NCI-H2171 (cell line): ENCODE data around the gene PAQR7.
"Not testable (repeated sequence)": the region's sequence is repeated elsewhere in the genome, so short reads cannot be mapped to it uniquely, and the experiment has no call there.

Experiments
- DNase-seq: peaks from one replicate; lab custom pipeline; 2025; lab: John Stamatoyannopoulos, UW

PAQR7 gene

GRCh38 chr1:25844536-25845337 lies 30.8 kb downstream of the PAQR7 start:
- no peak for DNase-seq

- DNase-seq = no peak
Measured at GRCh38 chr1:25843483-25843882, 32.0 kb downstream of the PAQR7 start.

DNA sequence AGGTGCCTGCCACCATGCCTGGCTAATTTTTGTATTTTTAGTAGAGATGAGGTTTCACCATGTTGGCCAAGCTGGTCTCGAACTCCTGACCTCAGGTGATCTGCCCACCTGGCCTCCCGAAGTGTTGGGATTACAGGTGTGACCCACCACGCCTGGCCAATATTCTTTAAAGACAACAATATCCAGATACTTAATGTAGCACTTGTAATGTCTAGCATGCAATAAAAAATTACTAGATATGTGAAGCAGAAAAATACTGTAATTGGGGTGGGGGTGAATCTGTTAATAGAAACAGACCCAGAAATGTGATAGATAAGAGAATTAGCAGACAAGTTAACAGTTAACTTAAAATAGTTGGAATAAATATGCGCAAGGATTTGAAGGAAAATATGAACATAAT lies 35.7 kb downstream of the PAQR7 start:
- not testable (repeated sequence) for DNase-seq

GRCh38 chr1:25837262-25837875 lies 38.1 kb downstream of the PAQR7 start:
- DNase-seq = no peak

GRCh38 chr1:25836695-25837094 lies 38.8 kb downstream of the PAQR7 start:
- no peak for DNase-seq

DNA sequence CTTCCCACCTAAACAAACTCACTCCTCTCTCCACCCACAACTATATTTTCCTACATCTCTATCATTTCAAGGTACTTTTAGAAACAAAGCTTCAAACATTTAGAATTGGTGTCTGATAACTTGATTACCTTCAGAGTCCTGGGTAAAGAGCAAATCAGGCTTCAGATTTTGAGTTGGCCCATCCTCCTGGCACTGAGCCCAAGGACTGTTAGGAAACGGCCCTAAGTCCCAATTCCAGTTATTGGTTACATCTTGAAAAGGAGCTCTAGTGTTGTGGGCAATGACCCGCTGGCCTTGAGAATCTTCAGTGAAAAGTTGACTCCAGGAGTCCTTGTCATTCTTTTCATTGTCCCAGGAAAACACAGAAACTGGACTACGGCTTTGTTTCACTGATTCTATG lies 40.6 kb downstream of the PAQR7 start:
- DNase-seq = no peak

DNA sequence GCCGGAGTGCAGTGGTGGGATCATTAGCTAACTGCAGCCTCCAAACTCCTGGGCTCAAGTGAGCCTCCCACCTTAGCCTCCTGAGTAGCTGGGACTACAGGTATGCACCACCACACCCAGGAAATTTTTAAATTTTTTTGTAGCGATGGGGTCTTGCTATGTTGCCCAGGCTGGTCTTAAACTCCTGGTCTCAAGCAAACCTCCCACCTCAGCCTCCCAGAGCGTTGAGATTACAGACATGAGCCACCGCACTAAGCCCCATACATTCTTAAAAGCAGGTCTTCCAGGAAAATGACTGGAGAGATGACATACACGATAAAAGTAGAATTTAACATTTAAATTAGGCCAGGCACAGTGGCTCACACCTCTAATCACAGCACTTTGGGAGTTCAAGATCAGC lies 42.4 kb downstream of the PAQR7 start:
- DNase-seq = no peak

DNA sequence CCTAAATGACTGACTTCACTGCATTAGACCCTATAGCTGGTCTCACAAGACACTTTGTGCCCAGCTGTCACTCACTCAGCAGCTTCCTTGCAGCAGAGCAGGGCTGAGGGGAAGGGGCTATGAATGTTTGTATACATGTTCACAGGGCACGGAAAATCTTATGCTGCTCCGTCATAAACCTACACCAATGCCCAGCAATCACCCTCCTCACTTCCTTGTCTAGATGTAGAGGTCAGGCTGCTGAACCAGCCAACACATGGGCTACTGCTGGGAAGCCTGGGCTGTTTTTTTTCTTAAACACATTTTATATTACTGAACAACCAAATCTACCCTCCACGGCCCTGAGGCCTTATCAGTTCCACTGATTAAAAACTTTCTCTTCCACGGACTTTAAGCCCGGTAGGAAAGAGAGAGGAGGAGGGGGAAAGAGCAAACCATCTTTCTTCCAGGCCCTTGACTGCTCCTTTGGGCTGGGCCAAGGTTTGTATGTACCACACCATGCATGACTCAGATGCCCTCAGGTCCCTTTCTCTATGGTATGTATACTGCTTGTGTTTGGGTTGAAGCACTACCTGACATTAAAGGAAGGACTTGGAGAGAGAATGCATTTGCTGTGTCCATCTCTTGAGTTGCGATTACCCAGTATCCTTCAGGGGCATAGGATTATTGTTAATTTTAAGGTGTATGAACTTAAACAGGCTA lies 43.0 kb downstream of the PAQR7 start:
- no peak for DNase-seq

DNA sequence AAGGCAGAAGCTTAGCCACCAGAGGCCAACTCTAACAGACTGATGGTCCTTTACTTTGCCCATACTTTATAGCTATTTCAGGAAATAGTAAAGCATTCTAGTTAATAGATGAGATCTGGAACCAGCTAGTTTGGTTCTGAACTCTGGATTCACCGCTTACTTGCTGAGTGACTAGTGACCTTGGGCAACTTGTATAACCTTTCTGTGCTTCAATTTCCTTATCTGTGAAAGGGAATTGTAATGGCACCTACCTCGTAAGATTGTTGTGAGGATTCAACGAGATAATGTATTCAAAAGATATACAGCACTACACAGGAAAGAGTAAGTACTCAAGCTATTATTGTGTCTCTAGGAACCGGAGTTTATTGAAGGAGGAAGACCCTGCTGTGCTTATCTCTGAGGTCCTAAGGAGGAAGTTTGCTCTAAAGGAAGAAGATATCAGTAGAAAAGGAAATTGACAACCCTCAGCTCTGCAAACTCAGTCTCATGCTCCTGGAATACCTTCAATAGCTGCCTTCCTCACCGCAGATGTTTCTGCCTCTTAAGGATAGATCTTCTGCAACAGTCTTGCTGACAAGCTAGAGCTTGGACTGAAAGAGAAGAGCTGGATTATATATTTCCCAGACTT lies 43.8 kb downstream of the PAQR7 start:
- DNase-seq = no peak

- no peak for DNase-seq
Measured at GRCh38 chr1:25829046-25829445, 46.5 kb downstream of the PAQR7 start.

DNA sequence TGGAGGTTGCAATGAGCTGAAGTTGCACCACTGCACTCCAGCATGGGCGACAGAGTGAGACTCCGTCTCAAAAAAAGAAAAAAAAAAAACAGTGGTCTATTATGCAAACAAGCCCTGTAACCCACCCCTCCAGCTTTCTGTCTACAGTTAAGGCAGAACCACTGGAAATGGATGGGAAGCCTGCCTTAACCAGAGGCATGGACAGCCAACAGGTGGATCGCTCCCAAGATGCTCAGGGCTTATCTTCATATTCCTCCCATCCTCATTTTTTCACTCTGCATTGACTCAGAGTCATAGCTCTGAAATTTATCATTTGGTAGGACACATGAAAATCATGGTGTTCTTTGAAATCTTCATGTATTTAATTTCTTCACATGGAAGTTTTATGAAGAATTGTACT lies 47.0 kb downstream of the PAQR7 start:
- no peak for DNase-seq

DNA sequence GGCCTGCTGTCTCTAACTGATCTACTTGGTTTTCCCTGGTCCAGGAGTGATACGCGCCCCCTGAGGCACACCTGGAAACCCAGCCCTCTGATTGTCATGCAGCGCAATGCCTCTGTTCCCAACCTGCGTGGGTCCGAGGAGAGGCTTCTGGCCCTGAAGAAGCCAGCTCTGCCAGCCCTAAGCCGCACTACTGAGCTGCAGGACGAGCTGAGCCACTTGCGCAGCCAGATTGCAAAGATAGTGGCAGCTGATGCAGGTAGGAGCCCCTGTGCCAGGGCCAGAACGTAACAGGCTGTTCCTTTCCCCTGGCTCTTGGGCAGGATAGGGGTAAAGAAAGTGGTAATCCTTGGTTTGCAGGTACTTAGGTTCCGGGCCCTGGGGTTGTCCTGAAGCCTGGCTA lies 48.9 kb downstream of the PAQR7 start:
- DNase-seq = no peak

DNA sequence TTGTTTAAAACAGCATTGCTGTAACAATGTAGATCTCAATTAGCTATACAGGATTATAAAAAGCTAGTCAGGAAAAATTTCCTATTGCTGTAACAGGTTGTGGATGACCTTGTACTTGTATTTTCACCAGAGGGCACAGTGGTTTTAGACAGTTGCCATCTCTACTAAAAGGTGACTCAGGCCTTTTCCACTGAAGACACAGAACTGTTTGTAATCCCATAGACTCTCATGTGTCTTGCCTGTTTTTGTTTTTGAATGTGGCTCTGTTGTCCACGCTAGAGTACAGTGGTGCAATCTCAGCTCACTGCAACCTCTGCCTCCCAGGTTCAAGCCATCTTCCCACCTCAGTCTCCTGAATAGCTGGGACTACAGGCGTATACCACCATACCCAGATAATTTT lies 49.9 kb downstream of the PAQR7 start:
- DNase-seq = no peak

- DNase-seq = no peak
Measured at GRCh38 chr1:25821630-25822091, 53.8 kb downstream of the PAQR7 start.

DNA sequence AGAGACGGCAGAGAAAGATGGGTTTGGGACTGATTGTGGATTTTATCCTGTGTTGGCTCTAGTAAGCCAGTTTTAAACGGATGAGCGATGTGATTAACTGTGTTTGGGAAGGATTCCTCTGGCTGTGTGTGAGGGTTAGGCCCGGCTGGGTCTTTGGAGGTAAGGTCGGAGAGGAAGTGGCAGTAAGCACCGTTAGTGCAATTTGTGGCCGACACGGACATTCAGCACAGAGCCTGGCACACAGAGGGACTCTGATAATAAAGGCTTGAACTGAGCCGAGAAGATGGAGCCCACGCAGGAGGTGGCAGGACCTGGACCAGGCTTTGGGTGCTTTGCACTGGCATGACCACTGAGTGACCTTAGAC lies 54.4 kb downstream of the PAQR7 start:
- no peak for DNase-seq

GRCh38 chr1:25820247-25821111 lies 55.0 kb downstream of the PAQR7 start:
- peak; percentile 36 for DNase-seq

DNA sequence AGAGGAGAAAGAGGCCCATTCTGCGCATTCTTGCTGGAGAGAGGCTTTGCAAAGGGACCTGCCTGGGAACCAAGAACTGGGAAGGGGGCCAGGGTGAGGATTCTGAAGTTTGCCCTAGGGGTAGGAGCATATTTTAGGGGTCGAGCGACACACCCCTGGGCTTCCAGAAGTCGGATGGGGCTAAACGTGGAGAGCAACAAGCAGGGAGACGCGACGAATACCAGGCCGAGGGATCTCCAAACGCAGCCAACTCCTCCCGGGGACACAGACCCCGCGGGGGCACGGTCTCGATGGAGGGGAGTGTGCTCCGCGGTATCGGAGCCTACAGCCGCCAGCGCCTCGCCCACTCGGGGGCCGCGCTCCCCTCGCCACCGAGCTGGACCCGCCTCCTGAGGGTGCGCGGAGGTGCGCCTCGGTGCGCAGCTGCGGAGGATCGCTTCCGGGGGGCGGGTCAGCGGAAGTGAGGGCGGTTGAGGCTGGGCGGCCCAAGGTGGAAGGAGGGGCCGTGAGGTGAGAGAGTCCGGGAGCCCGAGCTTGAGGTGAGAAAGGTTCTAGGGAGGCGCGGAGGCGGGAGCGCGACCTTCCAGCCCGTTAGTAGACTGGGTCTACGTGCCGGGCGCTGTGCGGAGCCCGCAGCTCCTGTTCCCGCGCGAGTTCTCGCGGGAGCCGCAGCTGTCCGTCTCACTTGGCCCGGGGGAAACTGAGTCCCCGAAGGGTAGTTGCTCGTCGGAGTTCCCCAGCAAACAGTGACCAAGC lies 55.8 kb downstream of the PAQR7 start, which contains the start of gene MTFR1L:
Gene MTFR1L (plus strand): TSS at position 464 of the 756 bp plus-strand sequence. CDS start 3,151 bp downstream, outside the sequence.
- DNase-seq = peak; percentile 83

DNA sequence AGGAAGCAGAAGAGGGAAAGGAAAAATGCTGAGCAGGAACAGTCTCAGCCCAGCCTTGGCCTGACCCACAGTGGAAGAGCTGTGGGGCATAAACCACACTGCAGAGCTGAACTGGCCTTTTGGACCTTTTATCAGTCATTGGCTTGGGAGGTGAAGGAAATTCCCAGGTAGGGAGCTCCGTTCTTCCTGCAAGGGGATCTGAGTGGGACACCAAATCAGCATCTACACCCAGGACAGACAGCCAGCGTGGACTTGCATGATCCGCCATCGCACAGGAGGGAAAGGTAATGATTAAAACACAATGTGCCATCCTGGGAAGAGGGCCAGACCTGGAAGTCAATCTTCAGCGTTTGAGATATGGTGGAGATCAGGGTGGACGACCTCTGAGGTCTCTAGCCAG lies 56.9 kb downstream of the PAQR7 start:
- DNase-seq = no peak

GRCh38 chr1:25817840-25818501 lies 57.5 kb downstream of the PAQR7 start:
- DNase-seq = no peak

GRCh38 chr1:25816112-25816718 lies 59.3 kb downstream of the PAQR7 start:
- no peak for DNase-seq
